Retinal pigment epithelial cell (primary cell): ENCODE data around the gene ARHGEF7.

ENCODE experiments used
- DNase-seq: peaks from one replicate; pipeline ENCODE4 v3.0.0-alpha.2; 2010; ENCODE audit warnings: low read depth
- H3K4me3 ChIP-seq: 2 replicates; pipeline ENCODE4 v1.5.1; 2011; ENCODE audit warnings: mild to moderate bottlenecking, low read length, control low read depth, moderate library complexity
- CTCF ChIP-seq: conservative IDR thresholded peaks from 2 replicates; pipeline ENCODE4 v1.5.1; 2011; ENCODE audit warnings: low read depth, low read length, control low read depth, inconsistent platforms

The ARHGEF7 gene

GRCh38 chr13:111343186-111343805 lies 228.2 kb downstream of the ARHGEF7 start:
- no peak overlapping the region for H3K4me3 ChIP-seq
- TF ChIP-seq CTCF: no peak
- DNase-seq: no peak

- no peak overlapping the region for H3K4me3 ChIP-seq
- no peak for DNase-seq
- TF ChIP-seq CTCF: no peak
These were observed 229.5 kb downstream of the ARHGEF7 start for GRCh38 chr13:111344471-111345191.

GRCh38 chr13:111345682-111346081 lies 230.6 kb downstream of the ARHGEF7 start:
- H3K4me3 ChIP-seq: no peak overlapping the region
- DNase-seq: no peak
- TF ChIP-seq CTCF: no peak

- TF ChIP-seq CTCF: no peak
- no peak for DNase-seq
- no peak overlapping the region for H3K4me3 ChIP-seq
These were observed 231.1 kb downstream of the ARHGEF7 start for GRCh38 chr13:111346101-111346680.

- no peak for DNase-seq
- no peak overlapping the region for H3K4me3 ChIP-seq
- TF ChIP-seq CTCF: no peak
These were observed 232.3 kb downstream of the ARHGEF7 start for GRCh38 chr13:111347438-111347837.

- DNase-seq: no peak
- H3K4me3 ChIP-seq: no peak overlapping the region
- TF ChIP-seq CTCF: no peak
These were observed 238.4 kb downstream of the ARHGEF7 start for GRCh38 chr13:111353508-111353907.

GRCh38 chr13:111354789-111355188 lies 239.7 kb downstream of the ARHGEF7 start:
- DNase-seq: no peak
- TF ChIP-seq CTCF: no peak
- no peak overlapping the region for H3K4me3 ChIP-seq
